SK-N-SH (cell line): ENCODE results near the gene UNC119.

Experiments used
- ELF1 ChIP-seq: IDR thresholded peaks from 2 replicates; pipeline ENCODE4 v1.4.0; 2012
- EP300 ChIP-seq, 2 experiments: IDR thresholded peaks; 2 replicates each; pipeline versions ENCODE4 v1.4.0 to v1.6.1; 2012; ENCODE audit warnings: borderline replicate concordance in 1 of 2, low read depth in 1 of 2, low read length in 1 of 2
- MEF2A ChIP-seq: IDR thresholded peaks from 2 replicates; pipeline ENCODE4 v1.4.0; 2012; ENCODE audit warnings: low read depth, borderline replicate concordance
- MXI1 ChIP-seq: IDR thresholded peaks from 2 replicates; pipeline ENCODE4 v1.6.1; 2012; ENCODE audit warnings: mild to moderate bottlenecking, low read depth, low read length, improper control_type of control experiment
- NRF1 ChIP-seq: IDR thresholded peaks from 2 replicates; pipeline ENCODE4 v1.6.1; 2012; ENCODE audit warnings: low read depth, mild to moderate bottlenecking, low read length
- POLR2AphosphoS5 ChIP-seq: IDR thresholded peaks from 2 replicates; pipeline ENCODE4 v1.6.1; 2012; ENCODE audit warnings: low read depth, low read length
- RXRA ChIP-seq: IDR thresholded peaks from 2 replicates; pipeline ENCODE4 v1.4.0; 2012; ENCODE audit warnings: low read depth, mild to moderate bottlenecking, borderline replicate concordance
- TAF1 ChIP-seq: IDR thresholded peaks from 2 replicates; pipeline ENCODE4 v1.6.1; 2012; ENCODE audit warnings: low read depth, mild to moderate bottlenecking, low read length, moderate library complexity, borderline replicate concordance
- TF ChIP-seq, protein P1 (sequence below): fragments of 200-600 bp; sonication (generic); IDR thresholded peaks from 2 replicates; pipeline ENCODE4 v1.6.1; 2017; ENCODE audit warnings: antibody characterized with exemption, mild to moderate bottlenecking, moderate library complexity
- TF ChIP-seq, protein P2 (sequence below): IDR thresholded peaks from 2 replicates; pipeline ENCODE4 v1.4.0; 2012; ENCODE audit warnings: low read depth, borderline replicate concordance
- TF ChIP-seq, protein P3 (sequence below): IDR thresholded peaks from 2 replicates; pipeline ENCODE4; 2012
- TF ChIP-seq, protein P4 (sequence below): IDR thresholded peaks from 2 replicates; pipeline ENCODE4 v1.4.0; 2012; ENCODE audit warnings: low read depth
- TF ChIP-seq, protein P5 (sequence below): fragments of 150-350 bp; IDR thresholded peaks from 2 replicates; pipeline ENCODE4 v1.6.1; 2016; ENCODE audit warnings: mild to moderate bottlenecking, low read depth, low read length

DNA sequence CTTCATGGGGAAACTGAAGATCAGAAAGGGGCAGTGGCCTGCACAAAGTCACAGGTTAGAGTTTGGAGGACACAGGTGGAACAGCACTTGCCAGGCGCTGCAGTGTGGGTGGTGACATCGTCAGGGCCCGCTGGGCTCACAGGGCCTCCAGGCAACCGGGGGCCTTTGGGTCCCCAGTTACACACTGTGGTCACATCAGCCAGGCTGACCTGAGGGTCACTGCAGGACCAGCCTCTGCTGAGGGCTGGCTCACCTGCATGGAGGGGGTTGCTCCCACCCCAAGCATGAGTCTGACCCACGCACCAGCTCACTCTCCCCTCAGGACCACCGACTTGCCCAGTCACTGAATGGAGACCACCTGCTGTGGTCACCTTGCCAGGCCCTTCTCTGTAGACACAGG is 29.2 kb downstream of the UNC119 start:
- TF ChIP-seq, protein P1, sequence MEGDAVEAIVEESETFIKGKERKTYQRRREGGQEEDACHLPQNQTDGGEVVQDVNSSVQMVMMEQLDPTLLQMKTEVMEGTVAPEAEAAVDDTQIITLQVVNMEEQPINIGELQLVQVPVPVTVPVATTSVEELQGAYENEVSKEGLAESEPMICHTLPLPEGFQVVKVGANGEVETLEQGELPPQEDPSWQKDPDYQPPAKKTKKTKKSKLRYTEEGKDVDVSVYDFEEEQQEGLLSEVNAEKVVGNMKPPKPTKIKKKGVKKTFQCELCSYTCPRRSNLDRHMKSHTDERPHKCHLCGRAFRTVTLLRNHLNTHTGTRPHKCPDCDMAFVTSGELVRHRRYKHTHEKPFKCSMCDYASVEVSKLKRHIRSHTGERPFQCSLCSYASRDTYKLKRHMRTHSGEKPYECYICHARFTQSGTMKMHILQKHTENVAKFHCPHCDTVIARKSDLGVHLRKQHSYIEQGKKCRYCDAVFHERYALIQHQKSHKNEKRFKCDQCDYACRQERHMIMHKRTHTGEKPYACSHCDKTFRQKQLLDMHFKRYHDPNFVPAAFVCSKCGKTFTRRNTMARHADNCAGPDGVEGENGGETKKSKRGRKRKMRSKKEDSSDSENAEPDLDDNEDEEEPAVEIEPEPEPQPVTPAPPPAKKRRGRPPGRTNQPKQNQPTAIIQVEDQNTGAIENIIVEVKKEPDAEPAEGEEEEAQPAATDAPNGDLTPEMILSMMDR: no peak
- no peak for TF ChIP-seq ELF1
- no peak for TF ChIP-seq EP300 (IDR thresholded peaks at IDR 0.05; ENCODE audit: borderline replicate concordance in 1 of 2, low read depth in 1 of 2, low read length in 1 of 2)
- TF ChIP-seq, protein P2, sequence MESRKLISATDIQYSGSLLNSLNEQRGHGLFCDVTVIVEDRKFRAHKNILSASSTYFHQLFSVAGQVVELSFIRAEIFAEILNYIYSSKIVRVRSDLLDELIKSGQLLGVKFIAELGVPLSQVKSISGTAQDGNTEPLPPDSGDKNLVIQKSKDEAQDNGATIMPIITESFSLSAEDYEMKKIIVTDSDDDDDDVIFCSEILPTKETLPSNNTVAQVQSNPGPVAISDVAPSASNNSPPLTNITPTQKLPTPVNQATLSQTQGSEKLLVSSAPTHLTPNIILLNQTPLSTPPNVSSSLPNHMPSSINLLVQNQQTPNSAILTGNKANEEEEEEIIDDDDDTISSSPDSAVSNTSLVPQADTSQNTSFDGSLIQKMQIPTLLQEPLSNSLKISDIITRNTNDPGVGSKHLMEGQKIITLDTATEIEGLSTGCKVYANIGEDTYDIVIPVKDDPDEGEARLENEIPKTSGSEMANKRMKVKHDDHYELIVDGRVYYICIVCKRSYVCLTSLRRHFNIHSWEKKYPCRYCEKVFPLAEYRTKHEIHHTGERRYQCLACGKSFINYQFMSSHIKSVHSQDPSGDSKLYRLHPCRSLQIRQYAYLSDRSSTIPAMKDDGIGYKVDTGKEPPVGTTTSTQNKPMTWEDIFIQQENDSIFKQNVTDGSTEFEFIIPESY: no peak
- TF ChIP-seq NRF1: no peak
- TF ChIP-seq, protein P3, sequence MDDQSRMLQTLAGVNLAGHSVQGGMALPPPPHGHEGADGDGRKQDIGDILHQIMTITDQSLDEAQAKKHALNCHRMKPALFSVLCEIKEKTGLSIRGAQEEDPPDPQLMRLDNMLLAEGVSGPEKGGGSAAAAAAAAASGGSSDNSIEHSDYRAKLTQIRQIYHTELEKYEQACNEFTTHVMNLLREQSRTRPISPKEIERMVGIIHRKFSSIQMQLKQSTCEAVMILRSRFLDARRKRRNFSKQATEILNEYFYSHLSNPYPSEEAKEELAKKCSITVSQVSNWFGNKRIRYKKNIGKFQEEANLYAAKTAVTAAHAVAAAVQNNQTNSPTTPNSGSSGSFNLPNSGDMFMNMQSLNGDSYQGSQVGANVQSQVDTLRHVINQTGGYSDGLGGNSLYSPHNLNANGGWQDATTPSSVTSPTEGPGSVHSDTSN: no peak
- TF ChIP-seq TAF1: no peak
- TF ChIP-seq POLR2AphosphoS5: no peak
- TF ChIP-seq, protein P4, sequence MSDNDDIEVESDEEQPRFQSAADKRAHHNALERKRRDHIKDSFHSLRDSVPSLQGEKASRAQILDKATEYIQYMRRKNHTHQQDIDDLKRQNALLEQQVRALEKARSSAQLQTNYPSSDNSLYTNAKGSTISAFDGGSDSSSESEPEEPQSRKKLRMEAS: no peak
- no peak for TF ChIP-seq MEF2A
- TF ChIP-seq, protein P5, sequence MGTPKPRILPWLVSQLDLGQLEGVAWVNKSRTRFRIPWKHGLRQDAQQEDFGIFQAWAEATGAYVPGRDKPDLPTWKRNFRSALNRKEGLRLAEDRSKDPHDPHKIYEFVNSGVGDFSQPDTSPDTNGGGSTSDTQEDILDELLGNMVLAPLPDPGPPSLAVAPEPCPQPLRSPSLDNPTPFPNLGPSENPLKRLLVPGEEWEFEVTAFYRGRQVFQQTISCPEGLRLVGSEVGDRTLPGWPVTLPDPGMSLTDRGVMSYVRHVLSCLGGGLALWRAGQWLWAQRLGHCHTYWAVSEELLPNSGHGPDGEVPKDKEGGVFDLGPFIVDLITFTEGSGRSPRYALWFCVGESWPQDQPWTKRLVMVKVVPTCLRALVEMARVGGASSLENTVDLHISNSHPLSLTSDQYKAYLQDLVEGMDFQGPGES: no peak
- no peak for TF ChIP-seq RXRA
- TF ChIP-seq MXI1: no peak
